DMS114 treated with DMSO at 0.1 percent for 48 hours (cell line): ENCODE measurements around the gene PTPRE.
A peak's percentile ranks its signal among the peaks of the same experiment; 100 is the strongest.

Experiments used
- DNase-seq: peaks from one replicate; lab custom pipeline; 2025; ENCODE audit not compliant: unreplicated experiment; lab: John Stamatoyannopoulos, UW

The PTPRE gene

GRCh38 chr10:127906548-127907377, at the start of gene PTPRE:
Gene PTPRE (plus strand): TSS chr10:127907103. CDS start chr10:128040882, 133,779 bp downstream.
- DNase-seq = peak; percentile 13

GRCh38 chr10:127860592-127860991, 46.3 kb upstream of the PTPRE start:
- no peak for DNase-seq

- DNase-seq = no peak
These were observed 43.6 kb upstream of the PTPRE start for GRCh38 chr10:127863231-127863825.

GRCh38 chr10:127866276-127867013, 40.5 kb upstream of the PTPRE start:
- no peak for DNase-seq

- no peak for DNase-seq
These were observed 39.1 kb upstream of the PTPRE start for GRCh38 chr10:127867805-127868204.

DNA sequence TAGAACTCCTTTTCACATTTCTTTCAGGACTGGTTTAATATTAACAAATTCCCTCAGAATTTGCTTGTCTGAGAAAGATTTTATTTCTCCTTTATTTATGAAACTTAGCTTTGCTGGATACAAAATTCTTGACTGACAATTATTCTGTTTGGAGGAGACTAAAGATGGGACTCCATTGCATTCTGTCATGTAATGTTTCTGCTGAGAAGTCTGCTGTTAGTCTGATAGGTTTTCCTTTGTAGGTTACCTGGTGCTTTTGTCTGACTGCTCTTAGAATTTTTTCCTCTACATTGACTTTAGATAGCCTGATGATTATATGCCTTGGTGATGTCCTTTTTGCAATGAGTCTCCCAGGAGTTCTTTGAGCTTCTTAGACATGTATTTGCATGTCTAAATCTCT, 37.6 kb upstream of the PTPRE start:
- no peak for DNase-seq

GRCh38 chr10:127871631-127872010, 35.3 kb upstream of the PTPRE start:
- no peak for DNase-seq

- no peak for DNase-seq
These were observed 34.7 kb upstream of the PTPRE start for GRCh38 chr10:127872011-127872761.

DNA sequence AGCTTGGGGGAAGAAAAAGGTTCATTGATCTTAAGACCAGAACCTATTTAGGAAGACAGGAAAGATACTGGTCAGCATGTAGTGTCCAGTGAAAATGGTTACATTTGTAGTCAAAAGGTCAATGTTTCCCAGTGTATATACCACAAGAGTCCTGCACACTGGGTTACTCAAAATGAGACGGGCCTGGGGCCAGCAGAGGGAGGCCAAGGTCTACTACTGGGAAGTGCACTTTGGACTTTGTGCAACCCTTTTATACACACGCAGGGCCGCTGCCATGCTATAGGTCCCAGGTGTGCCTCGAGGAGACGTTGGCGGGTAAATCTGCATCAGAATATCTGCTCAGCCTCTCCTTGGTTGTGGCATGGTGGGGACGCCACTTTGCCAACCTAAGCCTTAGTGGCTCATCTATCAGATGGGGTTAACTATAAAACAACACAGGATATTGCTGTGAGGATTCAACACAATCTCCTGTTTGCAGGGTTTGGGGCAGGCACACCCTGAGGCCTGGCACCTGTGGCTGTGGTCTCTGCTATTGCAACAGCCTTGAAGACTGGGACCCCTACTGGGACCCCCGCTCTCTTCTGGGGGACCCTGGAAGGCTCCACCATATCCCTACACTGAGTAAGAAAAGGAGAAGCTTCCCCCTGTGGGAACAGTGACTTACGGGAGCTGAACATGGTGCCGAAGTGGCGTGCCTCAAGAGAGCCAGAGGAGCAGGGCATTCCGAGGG, 33.9 kb upstream of the PTPRE start:
- DNase-seq = no peak

DNA sequence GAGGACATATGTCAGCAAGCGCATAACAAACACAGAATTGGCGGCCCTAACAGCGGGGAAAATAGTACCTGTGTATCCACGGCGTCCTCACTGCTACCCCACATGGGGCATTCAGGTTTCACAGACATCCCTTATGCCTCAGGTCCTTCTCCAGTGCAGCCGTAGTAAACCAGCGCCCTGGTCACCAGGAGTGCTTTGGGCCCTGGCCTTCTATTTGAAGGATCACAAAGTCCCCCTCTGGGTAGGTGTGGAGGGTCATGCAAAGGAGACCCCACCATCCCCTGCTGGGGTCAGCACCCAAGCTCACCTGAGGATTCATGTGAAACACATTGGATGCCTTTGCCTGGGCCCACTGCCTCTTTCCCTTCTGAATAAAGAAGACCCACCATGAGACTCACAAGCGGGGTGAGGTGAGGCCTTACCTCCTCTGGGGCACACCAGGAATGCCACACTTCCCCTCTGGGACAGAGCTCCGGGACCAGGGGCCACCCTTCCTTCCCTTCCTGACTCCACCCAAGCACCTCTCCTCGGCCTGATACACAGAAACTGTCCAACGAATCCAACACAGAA, 32.9 kb upstream of the PTPRE start:
- DNase-seq = no peak

GRCh38 chr10:127874671-127875448, 32.0 kb upstream of the PTPRE start:
- DNase-seq = no peak

- DNase-seq = no peak
These were observed 31.5 kb upstream of the PTPRE start for GRCh38 chr10:127875449-127875765.

GRCh38 chr10:127875916-127876315, 31.0 kb upstream of the PTPRE start:
- DNase-seq = no peak

DNA sequence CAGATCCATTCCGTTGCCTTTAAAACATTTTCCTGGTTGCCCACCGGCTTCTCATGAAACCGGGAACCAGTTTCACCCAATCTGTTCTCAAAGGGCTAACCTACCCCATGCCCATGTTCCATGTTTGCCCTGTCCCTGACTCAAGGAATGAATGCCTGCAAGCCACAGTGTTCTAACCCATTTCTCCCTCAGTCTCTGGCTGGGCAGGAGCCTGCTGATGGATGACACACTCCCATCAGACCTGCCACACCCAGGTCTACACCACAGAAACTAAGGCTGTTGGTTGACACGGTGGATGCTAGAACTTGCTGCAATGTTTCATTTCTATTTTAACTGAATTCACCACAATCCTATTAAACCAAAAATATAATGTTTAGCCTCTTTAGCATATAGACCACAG, 29.8 kb upstream of the PTPRE start:
- DNase-seq = no peak

DNA sequence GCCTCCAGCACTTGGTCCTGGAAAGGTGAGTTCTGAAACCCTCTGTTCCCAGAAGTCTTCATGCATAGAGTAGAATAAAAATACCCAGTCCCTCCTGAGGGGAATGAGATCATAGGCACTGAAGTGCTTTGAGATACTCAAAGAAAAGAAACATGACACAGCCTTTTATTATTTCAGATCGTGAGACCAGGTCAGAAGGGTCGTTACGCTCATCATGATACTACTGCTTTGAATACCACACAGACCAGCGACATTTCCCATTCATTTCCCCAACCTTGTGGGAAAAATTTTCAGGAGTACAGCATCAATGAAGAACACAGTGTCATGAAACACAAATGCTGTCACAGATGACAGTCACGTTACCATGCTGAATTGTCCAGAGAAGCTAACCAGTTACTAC, 29.2 kb upstream of the PTPRE start:
- no peak for DNase-seq

GRCh38 chr10:127878475-127879055, 28.3 kb upstream of the PTPRE start:
- DNase-seq = no peak

DNA sequence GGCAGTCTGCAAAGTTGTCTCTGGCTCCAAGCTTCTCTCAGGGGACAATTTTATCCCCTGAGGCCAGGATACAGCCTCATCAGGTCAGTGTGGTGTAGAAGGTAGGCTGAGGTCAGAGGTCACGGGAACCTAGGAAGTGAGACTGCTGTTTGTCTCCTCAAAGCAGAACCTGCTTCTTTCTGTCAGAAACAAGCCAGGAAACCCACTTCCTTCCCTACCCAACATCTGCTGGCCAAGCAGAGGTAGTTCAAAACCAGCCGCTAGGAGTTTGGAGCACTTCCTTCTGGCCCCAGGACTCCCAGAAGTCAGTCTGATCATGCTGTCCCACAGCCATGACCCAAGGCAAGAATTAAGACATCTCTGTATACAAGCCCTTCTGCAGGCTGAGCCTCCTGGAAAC, 26.3 kb upstream of the PTPRE start:
- DNase-seq = no peak

DNA sequence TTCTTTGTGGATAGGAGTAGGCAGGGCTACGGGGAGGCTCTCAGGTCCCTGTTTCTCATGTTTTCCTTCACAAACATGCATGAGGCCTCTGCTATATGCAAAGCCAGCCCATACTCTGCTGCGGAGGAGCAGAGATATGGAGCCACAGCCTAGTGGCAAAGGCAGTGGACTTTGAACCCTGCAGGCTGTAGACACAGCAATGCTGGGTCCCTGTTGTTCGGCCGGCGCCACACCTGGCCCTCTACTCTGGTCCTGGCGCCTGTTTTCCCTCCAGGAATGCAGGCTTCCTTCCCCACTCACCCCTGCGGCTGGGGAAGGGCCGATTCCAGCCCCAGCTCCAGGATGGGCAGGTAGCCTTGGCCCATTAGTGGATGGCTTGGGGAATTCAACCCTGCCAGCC, 25.6 kb upstream of the PTPRE start:
- no peak for DNase-seq

GRCh38 chr10:127882391-127882790, 24.5 kb upstream of the PTPRE start:
- DNase-seq = no peak
